Esophagus squamous epithelium (tissue), 4 donors: ENCODE results near the gene ECE1.

Experiments used
- CTCF ChIP-seq, 6 experiments: fragments of 450-650 bp in 4 of 6; fragments of 200-600 bp in 2 of 6; sonication (generic) in 2 of 6; IDR thresholded peaks; one replicate each; pipeline ENCODE4 v1.5.1; 2016 to 2019; ENCODE audit warnings: antibody characterized with exemption in 6 of 6, mild to moderate bottlenecking in 4 of 6, moderate library complexity in 4 of 6
- POLR2A ChIP-seq, 4 donors: fragments of 450-650 bp; IDR thresholded peaks; one replicate each; pipeline ENCODE4 v1.6.1; 2017; ENCODE audit warnings: antibody characterized with exemption in 4 of 4, mild to moderate bottlenecking in 4 of 4, moderate library complexity in 3 of 4

DNA sequence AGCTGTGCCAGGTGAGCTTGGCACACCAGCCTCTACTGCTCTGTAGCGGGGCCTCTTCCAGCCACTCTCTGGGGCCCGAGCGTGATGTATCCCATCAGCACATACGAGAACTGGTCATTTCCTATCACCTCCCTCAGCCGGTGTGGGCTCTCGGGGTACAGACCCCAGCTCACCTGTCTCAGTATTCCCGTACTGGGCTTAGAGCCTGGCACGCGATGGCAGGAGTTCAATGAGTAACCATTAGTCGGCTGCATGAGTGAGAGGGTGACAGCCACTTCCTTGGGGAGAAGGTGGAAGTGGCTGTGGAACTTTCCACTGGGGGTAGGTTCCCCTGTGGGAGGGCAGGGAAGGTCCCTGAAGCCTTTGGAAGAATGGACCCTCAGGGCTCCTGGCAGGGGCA, 46.1 kb downstream of the ECE1 start:
- TF ChIP-seq CTCF (IDR thresholded peaks at IDR 0.05) (no peak), POLR2A (IDR thresholded peaks at IDR 0.05) (no peak)
